ENCODE measurements around the gene IFNAR1. TPM values are rescaled to one million over a fixed set of nuclear protein-coding genes. Genes with fewer than 3 reads are reported as not detected.

Gene IFNAR1
- total RNA-seq, 1 donor from 2014 or later: 18.7 TPM

- TF ChIP-seq CTCF (IDR thresholded peaks at IDR 0.05; ENCODE audit: insufficient read depth, low read length, poor library complexity, severe bottlenecking): no peak
- peaks cover 1% of the 10 kb centered on the region for H3K36me3 ChIP-seq (ENCODE audit: control insufficient read depth, insufficient read depth, low read length)
Observed at GRCh38 chr21:33300701-33301631, 23.8 kb upstream of the IFNAR1 start.

GRCh38 chr21:33301632-33302002 is 23.2 kb upstream of the IFNAR1 start:
- H3K27me3 ChIP-seq (ENCODE audit: control insufficient read depth, insufficient read depth, low read length): no peaks in the 10 kb centered on the region
- DNase-seq (ENCODE audit: low read depth): no peak
- no peak overlapping the region for H3K4me3 ChIP-seq (ENCODE audit: low read depth, low read length)
- no peak for TF ChIP-seq CTCF (IDR thresholded peaks at IDR 0.05; ENCODE audit: insufficient read depth, low read length, poor library complexity, severe bottlenecking)
- no peaks in the 10 kb centered on the region for H3K36me3 ChIP-seq (ENCODE audit: control insufficient read depth, insufficient read depth, low read length)

More at GRCh38 chr21:33300701-33301631, 23.8 kb upstream of the IFNAR1 start:
- Histone ChIP-seq H3K27me3 (ENCODE audit: control insufficient read depth, insufficient read depth, low read length) (no peaks in the 10 kb centered on the region), H3K4me3 (ENCODE audit: low read depth, low read length) (no peak overlapping the region)
- DNase-seq (ENCODE audit: low read depth): no peak

- no peak for DNase-seq (ENCODE audit: low read depth)
- Histone ChIP-seq H3K27me3 (ENCODE audit: control insufficient read depth, insufficient read depth, low read length) (no peaks in the 10 kb centered on the region), H3K36me3 (ENCODE audit: control insufficient read depth, insufficient read depth, low read length) (no peaks in the 10 kb centered on the region), H3K4me3 (ENCODE audit: low read depth, low read length) (no peak overlapping the region)
- TF ChIP-seq CTCF (IDR thresholded peaks at IDR 0.05; ENCODE audit: insufficient read depth, low read length, poor library complexity, severe bottlenecking): no peak
Observed at GRCh38 chr21:33302055-33302454, 22.7 kb upstream of the IFNAR1 start.

GRCh38 chr21:33302796-33303195 is 22.0 kb upstream of the IFNAR1 start:
- H3K36me3 ChIP-seq (ENCODE audit: control insufficient read depth, insufficient read depth, low read length): no peaks in the 10 kb centered on the region
- DNase-seq (ENCODE audit: low read depth): no peak
- no peak for TF ChIP-seq CTCF (IDR thresholded peaks at IDR 0.05; ENCODE audit: insufficient read depth, low read length, poor library complexity, severe bottlenecking)
- H3K27me3 ChIP-seq (ENCODE audit: control insufficient read depth, insufficient read depth, low read length): no peaks in the 10 kb centered on the region
- H3K4me3 ChIP-seq (ENCODE audit: low read depth, low read length): no peak overlapping the region

- Histone ChIP-seq H3K36me3 (ENCODE audit: control insufficient read depth, insufficient read depth, low read length) (no peaks in the 10 kb centered on the region), H3K4me3 (ENCODE audit: low read depth, low read length) (no peak overlapping the region), H3K27me3 (ENCODE audit: control insufficient read depth, insufficient read depth, low read length) (no peaks in the 10 kb centered on the region)
- TF ChIP-seq CTCF (IDR thresholded peaks at IDR 0.05; ENCODE audit: insufficient read depth, low read length, poor library complexity, severe bottlenecking): no peak
- DNase-seq (ENCODE audit: low read depth): no peak
Observed at GRCh38 chr21:33305344-33305671, 19.5 kb upstream of the IFNAR1 start.

GRCh38 chr21:33305938-33306337 is 18.8 kb upstream of the IFNAR1 start:
- Histone ChIP-seq H3K27me3 (ENCODE audit: control insufficient read depth, insufficient read depth, low read length) (no peaks in the 10 kb centered on the region), H3K4me3 (ENCODE audit: low read depth, low read length) (no peak overlapping the region), H3K36me3 (ENCODE audit: control insufficient read depth, insufficient read depth, low read length) (no peaks in the 10 kb centered on the region)
- no peak for TF ChIP-seq CTCF (IDR thresholded peaks at IDR 0.05; ENCODE audit: insufficient read depth, low read length, poor library complexity, severe bottlenecking)
- no peak for DNase-seq (ENCODE audit: low read depth)
